Subcutaneous adipose tissue (tissue), 4 donors: ENCODE data around the gene DYNC1I1. TPM values are rescaled to one million over a fixed set of nuclear protein-coding genes. Genes with fewer than 3 reads are reported as not detected.

Experiments
- CTCF ChIP-seq: fragments of 450-650 bp; IDR thresholded peaks from one replicate; pipeline ENCODE4 v1.5.1; 2016; ENCODE audit warnings: low read depth, mild to moderate bottlenecking, control low read depth, antibody characterized with exemption, moderate library complexity
- total RNA-seq, 4 donors: library from RNA; depleted of rRNA; stranded (reverse); fragments of >200 nt; gene quantifications; one replicate each; pipeline ENCODE4 v1.1.0, GENCODE V29; 2016

The DYNC1I1 gene
- total RNA-seq, 4 donors from 2014 or later, result 4.5 to 8.1 (median 5.1) TPM

DNA sequence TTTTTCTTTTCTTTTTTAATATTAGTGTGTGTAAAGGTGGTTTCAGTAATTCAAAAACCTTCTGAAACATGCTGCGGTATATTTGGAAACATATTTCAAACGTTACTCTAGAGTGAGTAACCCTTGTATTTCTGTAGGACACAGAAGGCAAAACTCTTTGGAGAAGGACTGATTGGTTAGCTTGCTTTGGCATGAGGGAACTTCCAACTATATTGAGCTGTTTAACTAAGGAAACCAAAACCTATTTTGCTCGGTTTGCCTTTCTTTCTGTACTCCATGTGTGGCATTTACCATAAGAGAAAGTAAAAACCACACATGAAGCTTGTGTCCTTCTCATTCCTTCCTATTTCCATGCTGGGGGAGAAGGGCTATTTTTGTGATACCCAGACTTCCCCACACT lies 149.8 kb downstream of the DYNC1I1 start:
- no peak for TF ChIP-seq CTCF

DNA sequence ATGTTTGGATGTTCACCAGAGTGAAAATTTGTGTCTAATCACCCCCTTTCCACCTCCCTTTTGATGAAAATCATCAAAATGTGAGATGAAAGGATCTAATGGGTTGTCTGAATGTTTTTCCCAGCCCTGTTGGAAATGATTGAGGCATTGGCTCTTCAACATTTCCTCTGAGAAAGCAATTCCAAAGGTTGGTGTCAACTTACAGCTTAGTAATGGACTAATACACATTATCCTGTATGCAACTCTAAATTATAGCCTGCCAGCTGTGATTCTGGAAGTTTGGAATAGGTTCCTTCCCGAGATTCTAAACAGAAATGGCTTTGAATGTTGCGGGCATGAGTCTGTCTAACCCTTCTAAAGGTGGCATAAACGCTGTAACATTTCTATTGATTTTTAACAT lies 152.9 kb downstream of the DYNC1I1 start:
- no peak for TF ChIP-seq CTCF

DNA sequence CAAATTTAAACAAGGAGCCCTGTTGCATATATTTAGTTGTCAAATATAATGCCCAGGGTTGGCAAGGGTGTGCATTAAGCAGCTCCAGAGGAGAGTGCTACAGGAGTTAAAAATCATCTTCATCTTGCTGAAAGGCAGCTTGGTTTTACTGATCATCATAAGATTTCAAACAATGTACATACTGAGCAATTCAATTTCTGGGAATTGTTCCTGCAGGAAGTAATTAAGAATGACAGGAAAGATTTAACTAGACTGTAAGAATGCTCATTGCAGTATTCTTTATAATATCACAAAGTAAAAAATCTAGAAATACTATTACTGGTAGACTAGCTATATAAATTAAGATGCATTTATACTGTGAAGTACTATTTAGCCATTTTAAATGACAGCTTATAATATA lies 153.6 kb downstream of the DYNC1I1 start:
- no peak for TF ChIP-seq CTCF

DNA sequence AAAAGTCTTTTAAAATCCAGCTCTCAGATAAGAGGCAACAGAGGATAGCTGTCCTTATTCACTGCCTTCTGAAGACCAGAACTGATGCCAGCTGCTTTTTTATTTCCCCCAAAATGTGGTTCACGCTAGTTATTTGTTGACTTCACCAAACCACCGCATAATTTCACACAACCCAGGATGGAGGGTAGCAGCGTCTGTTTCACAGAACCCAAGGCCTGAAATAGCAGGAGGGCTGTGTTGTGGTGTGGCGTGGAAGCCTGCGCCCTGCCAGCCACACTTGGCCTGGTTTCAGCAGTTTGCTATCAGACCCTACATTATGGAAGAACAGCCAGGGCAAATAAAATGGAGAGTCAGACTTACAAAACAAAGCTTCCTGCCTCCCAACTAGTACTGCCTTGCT lies 155.4 kb downstream of the DYNC1I1 start:
- TF ChIP-seq CTCF, result no peak

GRCh38 chr7:95929710-95930280 lies 157.4 kb downstream of the DYNC1I1 start:
- no peak for TF ChIP-seq CTCF

GRCh38 chr7:95931460-95932232 lies 159.3 kb downstream of the DYNC1I1 start:
- no peak for TF ChIP-seq CTCF

- TF ChIP-seq CTCF, result no peak
These were observed 161.3 kb downstream of the DYNC1I1 start for GRCh38 chr7:95933618-95934017.
